Measurements from ENCODE around the gene PCDHGA3.
"Not testable (repeated sequence)": the region's sequence is repeated elsewhere in the genome, so short reads cannot be mapped to it uniquely, and the experiment has no call there.

Gene PCDHGA3

GRCh38 chr5:141342773-141343172 is 856 bp upstream of the PCDHGA3 start:
- Histone ChIP-seq H3K4ac (ENCODE audit: low read depth in 1 of 2, low read length in 2 of 2) (no peak overlapping the region), H2AFZ (ENCODE audit: low read depth, low read length) (no peak overlapping the region), H3K14ac (ENCODE audit: low read length in 2 of 2) (no peak overlapping the region), H3K36me3 (ENCODE audit: control insufficient read depth in 1 of 2, insufficient read depth in 2 of 2, low read depth in 1 of 2, low read length in 2 of 2) (no peaks in the 10 kb centered on the region), H3K23ac (ENCODE audit: low read length in 2 of 2) (no peak overlapping the region), H3K4me1 (ENCODE audit: control insufficient read depth, insufficient read depth, low read depth, low read length) (no peaks in the 10 kb centered on the region), H3K27ac (ENCODE audit: low read length, poor library complexity, severe bottlenecking) (no peak overlapping the region), H3K27me3 (ENCODE audit: control insufficient read depth in 1 of 2, insufficient read depth in 1 of 2, low read length in 2 of 2) (no peaks in the 10 kb centered on the region), H2AK5ac (ENCODE audit: low read length, severe bottlenecking) (no peak overlapping the region), H3K4me3 (ENCODE audit: insufficient read depth in 1 of 2, low read depth in 1 of 2, low read length in 2 of 2) (no peak overlapping the region), H3K9ac (ENCODE audit: low read length) (no peak overlapping the region), H4K91ac (ENCODE audit: low read length) (no peak overlapping the region), H2BK120ac (ENCODE audit: low read depth, low read length) (no peak overlapping the region), H4K8ac (ENCODE audit: low read length) (no peak overlapping the region), H3K18ac (ENCODE audit: low read depth in 1 of 2, low read length in 2 of 2) (no peak overlapping the region), H2BK12ac (ENCODE audit: low read length in 2 of 2) (no peak overlapping the region), H3K4me2 (ENCODE audit: low read length, poor library complexity, severe bottlenecking) (no peak overlapping the region), H2BK15ac (ENCODE audit: low read depth, poor library complexity, severe bottlenecking) (no peak overlapping the region), H2BK5ac (ENCODE audit: low read depth, low read length, poor library complexity, severe bottlenecking) (no peak overlapping the region), H3K79me1 (replicated peaks; ENCODE audit: low read length, poor library complexity, severe bottlenecking) (no peaks in the 10 kb centered on the region), H3K9me3 (ENCODE audit: control insufficient read depth, low read length) (peaks cover 60% of the 10 kb centered on the region)
- WGBS, result 0% methylated on average over 1 of the region's 1 CpG
- no peak for DNase-seq

DNA sequence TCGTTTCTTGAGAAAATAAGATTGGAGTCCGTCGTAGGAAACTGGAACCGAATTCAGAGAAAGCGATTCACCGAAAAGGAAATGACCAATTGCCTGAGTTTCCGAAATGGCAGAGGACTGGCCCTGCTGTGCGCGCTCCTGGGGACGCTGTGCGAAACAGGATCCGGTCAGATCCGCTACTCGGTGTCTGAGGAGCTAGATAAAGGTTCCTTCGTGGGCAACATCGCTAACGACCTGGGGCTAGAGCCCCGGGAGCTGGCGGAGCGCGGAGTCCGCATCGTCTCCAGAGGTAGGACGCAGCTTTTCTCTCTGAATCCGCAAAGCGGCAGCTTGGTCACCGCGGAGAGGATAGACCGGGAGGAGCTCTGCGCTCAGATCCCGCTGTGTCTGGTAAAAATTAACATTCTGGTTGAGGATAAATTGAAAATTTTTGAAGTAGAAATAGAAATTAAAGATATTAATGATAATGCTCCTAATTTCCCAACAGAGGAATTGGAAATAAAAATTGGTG is 379 bp downstream of the PCDHGA3 start:
- Histone ChIP-seq H2BK12ac (ENCODE audit: low read length in 2 of 2) (no peak overlapping the region), H3K4me3 (ENCODE audit: insufficient read depth in 1 of 2, low read depth in 1 of 2, low read length in 2 of 2) (peak overlapping the region in 1 of 2 experiments; percentile 71), H2BK5ac (ENCODE audit: low read depth, low read length, poor library complexity, severe bottlenecking) (no peak overlapping the region), H3K4ac (ENCODE audit: low read depth in 1 of 2, low read length in 2 of 2) (no peak overlapping the region), H3K4me2 (ENCODE audit: low read length, poor library complexity, severe bottlenecking) (no peak overlapping the region), H3K18ac (ENCODE audit: low read depth in 1 of 2, low read length in 2 of 2) (no peak overlapping the region), H3K4me1 (ENCODE audit: control insufficient read depth, insufficient read depth, low read depth, low read length) (no peaks in the 10 kb centered on the region), H2AFZ (ENCODE audit: low read depth, low read length) (no peak overlapping the region), H3K79me1 (replicated peaks; ENCODE audit: low read length, poor library complexity, severe bottlenecking) (no peaks in the 10 kb centered on the region), H4K8ac (ENCODE audit: low read length) (no peak overlapping the region), H2BK15ac (ENCODE audit: low read depth, poor library complexity, severe bottlenecking) (no peak overlapping the region), H3K23ac (ENCODE audit: low read length in 2 of 2) (no peak overlapping the region), H3K36me3 (ENCODE audit: control insufficient read depth in 1 of 2, insufficient read depth in 2 of 2, low read depth in 1 of 2, low read length in 2 of 2) (no peaks in the 10 kb centered on the region), H3K14ac (ENCODE audit: low read length in 2 of 2) (no peak overlapping the region), H3K27ac (ENCODE audit: low read length, poor library complexity, severe bottlenecking) (no peak overlapping the region), H3K9me3 (ENCODE audit: control insufficient read depth, low read length) (peaks cover 58% of the 10 kb centered on the region), H3K9ac (ENCODE audit: low read length) (peak overlapping the region; percentile 79), H2AK5ac (ENCODE audit: low read length, severe bottlenecking) (no peak overlapping the region), H3K27me3 (ENCODE audit: control insufficient read depth in 1 of 2, insufficient read depth in 1 of 2, low read length in 2 of 2) (no peaks in the 10 kb centered on the region), H4K91ac (ENCODE audit: low read length) (no peak overlapping the region), H2BK120ac (ENCODE audit: low read depth, low read length) (no peak overlapping the region)
- DNase-seq, result no peak
- WGBS, result 94% methylated on average over 26 of the region's 31 CpGs

- Histone ChIP-seq H2BK12ac (ENCODE audit: low read length in 2 of 2) (no peak overlapping the region), H2BK120ac (ENCODE audit: low read depth, low read length) (no peak overlapping the region), H3K4me1 (ENCODE audit: control insufficient read depth, insufficient read depth, low read depth, low read length) (no peaks in the 10 kb centered on the region), H2BK5ac (ENCODE audit: low read depth, low read length, poor library complexity, severe bottlenecking) (no peak overlapping the region), H3K79me1 (replicated peaks; ENCODE audit: low read length, poor library complexity, severe bottlenecking) (no peaks in the 10 kb centered on the region), H3K27me3 (ENCODE audit: control insufficient read depth in 1 of 2, insufficient read depth in 1 of 2, low read length in 2 of 2) (no peaks in the 10 kb centered on the region), H3K36me3 (ENCODE audit: control insufficient read depth in 1 of 2, insufficient read depth in 2 of 2, low read depth in 1 of 2, low read length in 2 of 2) (no peaks in the 10 kb centered on the region), H3K18ac (ENCODE audit: low read depth in 1 of 2, low read length in 2 of 2) (no peak overlapping the region), H3K4me2 (ENCODE audit: low read length, poor library complexity, severe bottlenecking) (no peak overlapping the region), H4K8ac (ENCODE audit: low read length) (no peak overlapping the region), H3K9ac (ENCODE audit: low read length) (no peak overlapping the region), H3K23ac (ENCODE audit: low read length in 2 of 2) (no peak overlapping the region), H3K4ac (ENCODE audit: low read depth in 1 of 2, low read length in 2 of 2) (no peak overlapping the region), H2AK5ac (ENCODE audit: low read length, severe bottlenecking) (no peak overlapping the region), H2AFZ (ENCODE audit: low read depth, low read length) (no peak overlapping the region), H3K4me3 (ENCODE audit: insufficient read depth in 1 of 2, low read depth in 1 of 2, low read length in 2 of 2) (no peak overlapping the region), H3K27ac (ENCODE audit: low read length, poor library complexity, severe bottlenecking) (no peak overlapping the region), H4K91ac (ENCODE audit: low read length) (no peak overlapping the region), H3K9me3 (ENCODE audit: control insufficient read depth, low read length) (peaks cover 47% of the 10 kb centered on the region), H2BK15ac (ENCODE audit: low read depth, poor library complexity, severe bottlenecking) (no peak overlapping the region), H3K14ac (ENCODE audit: low read length in 2 of 2) (no peak overlapping the region)
- DNase-seq, result no peak
- 96% methylated on average over 15 of the region's 20 CpGs for WGBS
Observed at GRCh38 chr5:141345327-141345726, 1.7 kb downstream of the PCDHGA3 start.

DNA sequence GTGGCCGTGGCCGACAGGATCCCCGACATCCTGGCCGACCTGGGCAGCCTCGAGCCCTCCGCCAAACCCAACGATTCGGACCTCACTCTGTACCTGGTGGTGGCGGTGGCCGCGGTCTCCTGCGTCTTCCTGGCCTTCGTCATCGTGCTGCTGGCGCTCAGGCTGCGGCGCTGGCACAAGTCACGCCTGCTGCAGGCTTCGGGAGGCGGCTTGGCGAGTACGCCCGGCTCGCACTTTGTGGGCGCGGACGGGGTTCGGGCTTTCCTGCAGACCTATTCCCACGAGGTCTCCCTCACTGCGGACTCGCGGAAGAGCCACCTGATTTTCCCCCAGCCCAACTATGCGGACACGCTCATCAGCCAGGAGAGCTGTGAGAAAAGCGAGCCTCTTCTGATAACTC is 2.4 kb downstream of the PCDHGA3 start:
- H3K79me1 ChIP-seq (replicated peaks; ENCODE audit: low read length, poor library complexity, severe bottlenecking), result not testable (repeated sequence)

More for the DNA sequence above, 2.4 kb downstream of the PCDHGA3 start:
- not testable (repeated sequence) for H2BK12ac ChIP-seq (ENCODE audit: low read length in 2 of 2); H3K14ac ChIP-seq (ENCODE audit: low read length in 2 of 2); H3K4me2 ChIP-seq (ENCODE audit: low read length, poor library complexity, severe bottlenecking); H2AK5ac ChIP-seq (ENCODE audit: low read length, severe bottlenecking); H2BK15ac ChIP-seq (ENCODE audit: low read depth, poor library complexity, severe bottlenecking); H2BK5ac ChIP-seq (ENCODE audit: low read depth, low read length, poor library complexity, severe bottlenecking); DNase-seq; H4K91ac ChIP-seq (ENCODE audit: low read length); H4K8ac ChIP-seq (ENCODE audit: low read length); H2AFZ ChIP-seq (ENCODE audit: low read depth, low read length); H3K23ac ChIP-seq (ENCODE audit: low read length in 2 of 2); H3K27ac ChIP-seq (ENCODE audit: low read length, poor library complexity, severe bottlenecking); H3K4me3 ChIP-seq (ENCODE audit: insufficient read depth in 1 of 2, low read depth in 1 of 2, low read length in 2 of 2); H3K4ac ChIP-seq (ENCODE audit: low read depth in 1 of 2, low read length in 2 of 2); H3K27me3 ChIP-seq (ENCODE audit: control insufficient read depth in 1 of 2, insufficient read depth in 1 of 2, low read length in 2 of 2); H2BK120ac ChIP-seq (ENCODE audit: low read depth, low read length); H3K36me3 ChIP-seq (ENCODE audit: control insufficient read depth in 1 of 2, insufficient read depth in 2 of 2, low read depth in 1 of 2, low read length in 2 of 2); H3K9ac ChIP-seq (ENCODE audit: low read length); H3K4me1 ChIP-seq (ENCODE audit: control insufficient read depth, insufficient read depth, low read depth, low read length); H3K18ac ChIP-seq (ENCODE audit: low read depth in 1 of 2, low read length in 2 of 2)
- peaks cover 53% of the 10 kb centered on the region for H3K9me3 ChIP-seq (ENCODE audit: control insufficient read depth, low read length)
- WGBS, result 96% methylated on average over 13 of the region's 35 CpGs
